GM18867 (cell line): ENCODE measurements around the gene SPATA16.
A peak's percentile ranks its signal among the peaks of the same experiment; 100 is the strongest.

Experiments
- ATAC-seq: cut with Tn5 transposase; IDR thresholded peaks from one replicate; pipeline ENCODE4 v1.9.1; 2021; ENCODE audit warnings: mild to moderate bottlenecking, moderate library complexity; ENCODE audit not compliant: unreplicated experiment

Gene SPATA16

GRCh38 chr3:172847292-172847691 lies 293.7 kb downstream of the SPATA16 start:
- ATAC-seq, result no peak

- no peak for ATAC-seq
Measured at GRCh38 chr3:172846706-172847105, 294.3 kb downstream of the SPATA16 start.

- ATAC-seq, result peak; percentile 69
Measured at GRCh38 chr3:172846103-172846561, 294.9 kb downstream of the SPATA16 start.

DNA sequence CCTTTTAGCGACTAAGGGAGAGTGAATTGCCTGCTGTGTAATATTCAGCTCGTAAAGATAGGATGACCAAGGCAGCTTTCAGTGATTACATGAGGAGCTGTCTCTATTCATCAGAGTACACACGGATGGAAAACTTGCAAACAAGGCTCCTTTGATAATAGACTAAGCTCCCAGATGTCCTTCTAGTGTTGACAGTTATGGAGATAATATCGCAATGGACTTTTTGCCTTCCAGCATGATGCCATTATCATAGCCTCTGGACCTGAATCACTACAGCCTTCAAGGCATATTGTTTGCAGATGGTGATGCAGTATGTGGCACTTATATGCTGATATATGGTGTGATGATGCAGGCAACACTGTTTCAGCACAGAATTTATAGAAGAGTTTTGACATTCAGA lies 296.6 kb downstream of the SPATA16 start:
- ATAC-seq, result no peak

- ATAC-seq, result no peak
Measured at GRCh38 chr3:172840913-172841312, 300.1 kb downstream of the SPATA16 start.

GRCh38 chr3:172840463-172840862 lies 300.6 kb downstream of the SPATA16 start:
- no peak for ATAC-seq

- no peak for ATAC-seq
Measured at GRCh38 chr3:172839679-172840078, 301.4 kb downstream of the SPATA16 start.
